LHCN-M2 (cell line): ENCODE results near the gene RNU6-9. TPM values are rescaled to one million over a fixed set of nuclear protein-coding genes. Genes with fewer than 3 reads are reported as not detected.
A peak's percentile ranks its signal among the peaks of the same experiment; 100 is the strongest.

Source experiments
- DNase-seq: peaks from one replicate; pipeline ENCODE4 v3.0.0-alpha.2; 2012; ENCODE audit warnings: low read depth
- total RNA-seq: library from RNA; depleted of rRNA; stranded (reverse); fragments of >200 nt; gene quantifications from 2 replicates; pipeline ENCODE4 v1.2.3, GENCODE V29; 2014

Gene RNU6-9
- total RNA-seq, 1 experiment from 2014 or later, result not detected

DNA sequence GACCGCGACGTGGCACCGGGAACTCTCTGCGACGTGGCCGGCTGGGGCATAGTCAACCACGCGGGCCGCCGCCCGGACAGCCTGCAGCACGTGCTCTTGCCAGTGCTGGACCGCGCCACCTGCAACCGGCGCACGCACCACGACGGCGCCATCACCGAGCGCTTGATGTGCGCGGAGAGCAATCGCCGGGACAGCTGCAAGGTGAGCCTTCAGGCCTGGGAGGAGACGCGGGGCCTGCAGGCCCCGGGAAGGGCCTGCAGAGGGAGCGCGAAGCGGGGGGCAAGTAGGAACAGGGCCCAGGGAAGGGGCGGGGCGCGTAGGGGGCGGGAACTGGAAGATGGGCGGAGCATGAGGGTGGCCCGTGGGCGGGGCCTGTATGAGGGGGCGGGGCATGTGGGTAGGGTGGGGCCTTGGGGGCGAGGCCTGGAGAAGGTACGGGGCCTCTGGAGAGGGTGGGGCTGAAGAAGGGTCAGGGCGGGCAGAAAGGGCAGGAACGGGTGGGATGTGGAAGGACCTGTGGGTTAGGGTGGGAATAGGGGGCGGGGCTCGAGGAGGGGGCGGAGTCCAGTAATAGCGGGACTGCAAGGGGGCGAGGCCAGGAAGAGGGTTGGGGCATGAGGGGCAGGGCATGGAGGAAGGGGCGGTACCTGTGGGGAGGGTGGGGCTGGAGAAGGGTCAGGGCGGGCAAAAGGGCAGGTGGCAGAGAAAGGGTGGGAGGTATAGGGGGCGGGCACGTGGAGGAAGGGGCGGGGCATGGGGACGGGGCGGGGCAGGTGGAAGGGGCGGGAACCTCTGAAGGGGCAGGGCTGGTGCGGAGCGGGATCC is 31.3 kb upstream of the RNU6-9 start:
- DNase-seq, result no peak

DNA sequence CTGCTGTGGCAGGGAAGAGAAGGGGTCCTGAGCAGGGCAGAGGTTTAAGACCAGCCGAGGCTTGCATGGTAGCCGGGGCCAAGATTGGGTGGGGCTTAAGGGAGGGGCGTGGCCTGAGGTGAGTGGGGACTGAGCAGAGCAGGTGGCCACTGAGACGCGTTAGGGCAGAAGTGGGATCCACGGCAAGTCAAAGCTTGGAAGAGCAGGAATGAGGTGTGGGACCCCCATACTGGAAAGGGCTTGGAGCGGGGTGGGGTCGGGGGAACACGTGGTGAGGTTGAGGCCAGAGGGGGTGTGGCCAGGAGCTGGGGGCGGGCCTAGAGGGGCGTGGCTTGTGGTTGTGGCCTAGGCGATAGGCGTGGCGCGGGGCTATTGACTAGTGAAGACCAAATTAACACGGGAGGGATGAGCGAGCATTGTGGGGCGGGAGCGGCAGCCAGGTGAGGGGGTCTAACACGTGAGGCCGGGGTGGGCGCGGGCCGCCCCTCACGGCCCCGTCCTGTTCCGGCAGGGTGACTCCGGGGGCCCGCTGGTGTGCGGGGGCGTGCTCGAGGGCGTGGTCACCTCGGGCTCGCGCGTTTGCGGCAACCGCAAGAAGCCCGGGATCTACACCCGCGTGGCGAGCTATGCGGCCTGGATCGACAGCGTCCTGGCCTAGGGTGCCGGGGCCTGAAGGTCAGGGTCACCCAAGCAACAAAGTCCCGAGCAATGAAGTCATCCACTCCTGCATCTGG is 30.5 kb upstream of the RNU6-9 start:
- no peak for DNase-seq

DNA sequence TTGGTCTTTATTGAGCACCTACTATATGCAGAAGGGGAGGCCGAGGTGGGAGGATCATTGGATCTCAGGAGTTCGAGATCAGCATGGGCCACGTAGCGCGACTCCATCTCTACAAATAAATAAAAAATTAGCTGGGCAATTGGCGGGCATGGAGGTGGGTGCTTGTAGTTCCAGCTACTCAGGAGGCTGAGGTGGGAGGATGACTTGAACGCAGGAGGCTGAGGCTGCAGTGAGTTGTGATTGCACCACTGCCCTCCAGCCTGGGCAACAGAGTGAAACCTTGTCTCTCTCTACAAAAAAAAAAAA is 30.0 kb upstream of the RNU6-9 start:
- DNase-seq, result no peak

DNA sequence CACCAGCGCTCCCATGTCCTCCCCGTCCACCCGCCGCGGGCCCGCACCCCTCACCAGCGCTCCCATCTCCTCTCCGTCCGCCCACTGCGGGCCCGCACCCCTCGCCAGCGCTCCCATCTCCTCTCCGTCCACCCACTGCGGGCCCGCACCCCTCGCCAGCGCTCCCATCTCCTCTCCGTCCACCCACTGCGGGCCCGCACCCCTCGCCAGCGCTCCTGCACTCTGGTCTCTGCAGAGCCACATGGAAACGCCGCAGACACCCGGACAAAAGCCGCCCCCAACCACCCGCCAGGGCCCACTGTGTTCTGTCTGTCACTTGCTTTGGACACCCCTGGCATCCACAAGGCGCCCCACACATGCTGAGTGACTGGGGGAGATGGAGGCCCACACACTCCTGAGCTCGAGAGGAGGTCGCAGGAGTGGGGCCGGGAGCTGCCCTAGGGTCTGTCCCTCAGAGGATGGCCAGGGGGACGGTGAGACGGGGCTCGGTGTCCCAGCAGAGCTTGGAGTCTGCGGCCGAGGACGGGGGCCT is 26.4 kb upstream of the RNU6-9 start:
- no peak for DNase-seq

DNA sequence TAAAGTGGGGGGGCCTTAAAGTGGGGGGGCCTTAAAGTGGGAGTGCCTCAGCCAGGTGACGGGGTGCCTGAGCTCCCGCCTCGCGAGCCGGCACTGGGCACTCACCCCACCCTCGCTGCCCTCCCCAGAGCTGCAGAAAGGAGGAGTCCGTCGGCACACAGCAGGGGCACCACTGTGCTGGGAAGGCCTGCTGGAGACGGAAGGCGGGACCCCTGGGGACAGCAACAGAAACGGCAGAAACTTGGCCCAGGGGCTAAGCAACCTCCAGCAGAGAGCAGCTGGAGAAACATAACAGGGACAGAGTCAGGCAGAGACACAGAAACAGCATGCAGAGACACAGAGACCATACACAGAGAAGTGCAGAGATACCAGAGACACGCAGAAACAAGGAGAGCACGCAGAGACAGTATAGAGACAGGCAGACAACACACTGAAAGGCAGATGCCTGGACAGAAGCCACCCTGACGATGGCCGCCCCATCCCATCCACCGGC is 25.9 kb upstream of the RNU6-9 start:
- DNase-seq, result no peak

DNA sequence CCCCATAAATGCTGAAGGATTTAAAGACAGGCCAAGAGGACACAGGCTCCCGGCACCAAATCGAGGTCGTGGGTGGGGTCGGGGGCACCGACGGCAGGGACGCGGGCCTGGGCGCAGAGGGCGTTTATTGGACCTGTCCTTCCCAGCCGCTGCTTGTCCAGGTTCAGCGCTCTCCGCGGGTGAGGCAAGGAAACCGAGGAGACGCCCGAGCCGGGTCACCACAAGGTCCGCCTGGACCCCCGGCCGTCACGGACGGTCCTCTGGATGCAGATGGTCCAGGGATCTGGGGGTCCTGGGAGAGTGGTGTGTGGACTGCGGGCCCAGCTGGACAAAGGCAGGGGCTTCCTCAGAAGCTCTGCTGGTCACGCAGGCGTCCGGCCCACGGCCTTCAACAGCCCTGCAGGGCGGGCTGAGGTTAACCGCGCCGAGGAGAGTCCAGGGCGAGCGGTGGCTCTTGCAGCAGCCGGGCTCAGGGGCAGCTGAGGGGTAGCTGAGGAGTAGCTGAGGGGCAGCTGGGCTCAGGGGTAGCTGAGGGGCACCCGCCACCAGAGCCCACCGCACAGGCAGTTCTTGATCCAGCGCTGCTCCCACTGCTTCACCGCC is 25.3 kb upstream of the RNU6-9 start:
- no peak for DNase-seq

DNA sequence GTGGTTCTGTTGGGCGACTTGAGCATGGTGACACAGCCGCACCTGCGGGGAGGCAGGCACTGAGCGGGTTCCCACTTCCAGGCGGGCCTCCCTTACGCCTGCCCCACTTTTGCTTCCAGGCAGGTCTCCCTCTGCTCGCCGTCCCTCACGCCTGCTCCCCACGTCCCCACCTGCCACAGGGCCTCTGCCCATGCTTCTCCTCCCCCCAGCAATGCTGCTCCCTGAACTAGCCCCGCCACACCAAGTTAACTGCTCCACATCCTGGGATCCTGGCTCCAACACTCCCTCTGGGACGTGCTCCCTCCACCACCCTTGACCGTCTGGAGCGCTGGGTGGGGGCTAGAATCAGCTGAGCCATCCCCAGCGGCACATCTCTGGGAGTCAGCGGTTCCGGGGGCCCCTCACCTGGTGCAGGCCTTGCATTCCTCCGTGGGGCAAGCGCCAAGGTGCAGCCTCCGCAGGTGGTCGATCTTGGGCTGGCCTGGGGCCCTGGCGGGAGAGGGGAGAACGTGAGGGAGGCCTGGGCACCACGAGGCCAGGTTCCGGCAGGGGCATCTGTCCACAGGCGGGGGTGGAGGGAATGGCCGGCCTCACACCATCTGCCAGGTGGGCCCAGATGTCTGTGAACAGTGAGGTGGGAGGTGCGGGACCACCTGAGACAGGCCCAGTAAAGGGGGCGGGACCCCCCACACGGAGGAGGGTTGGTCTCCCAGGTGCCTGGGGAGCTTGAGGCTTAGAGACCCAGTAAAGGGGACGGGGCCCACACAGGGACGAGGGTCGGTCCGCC is 24.6 kb upstream of the RNU6-9 start:
- no peak for DNase-seq

DNA sequence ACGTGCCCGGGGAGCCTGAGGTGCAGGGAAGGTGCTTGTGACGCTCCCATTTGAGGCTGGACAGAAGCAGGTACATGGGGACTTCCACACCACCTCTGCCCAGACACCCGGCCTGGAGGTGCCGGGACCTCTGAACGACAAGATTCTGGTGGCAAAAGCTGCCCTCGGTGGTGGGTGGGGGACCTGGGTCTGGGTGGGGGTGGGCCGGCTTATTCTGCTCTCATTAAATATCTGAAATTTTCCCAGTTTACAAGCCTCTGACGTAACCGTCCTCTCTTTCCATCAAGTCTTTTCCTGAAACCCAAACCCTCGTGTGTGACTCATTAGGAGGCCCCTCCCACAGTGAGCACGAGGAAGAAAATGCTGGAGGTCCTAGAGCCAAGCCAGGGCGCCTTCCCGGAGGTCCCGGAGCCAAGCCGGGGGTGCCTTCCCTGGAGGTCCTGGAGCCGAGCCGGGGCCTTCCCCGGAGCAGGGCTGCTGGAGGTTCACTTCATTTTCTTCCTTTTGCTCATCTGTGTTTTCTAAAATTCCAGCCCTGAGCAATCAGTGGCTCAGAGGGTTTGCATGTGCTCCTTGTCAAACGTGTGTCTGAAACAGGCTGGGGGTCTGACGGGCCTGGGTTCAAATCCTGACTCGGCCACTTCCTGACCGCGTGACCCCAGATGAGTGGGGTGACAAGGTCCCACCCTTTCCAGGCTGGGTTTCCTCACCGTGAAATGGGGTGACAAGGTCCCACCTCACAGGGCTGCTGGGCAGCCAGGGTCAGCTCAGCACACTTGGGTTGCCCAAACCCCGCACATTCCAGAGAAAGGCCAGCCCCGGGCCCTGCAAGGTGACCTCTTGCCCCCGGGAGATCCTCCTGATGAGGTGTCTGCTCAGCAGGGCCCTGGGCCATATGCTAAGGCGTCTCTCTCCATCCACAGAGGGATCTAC is 23.8 kb upstream of the RNU6-9 start:
- DNase-seq, result peak; percentile 85

DNA sequence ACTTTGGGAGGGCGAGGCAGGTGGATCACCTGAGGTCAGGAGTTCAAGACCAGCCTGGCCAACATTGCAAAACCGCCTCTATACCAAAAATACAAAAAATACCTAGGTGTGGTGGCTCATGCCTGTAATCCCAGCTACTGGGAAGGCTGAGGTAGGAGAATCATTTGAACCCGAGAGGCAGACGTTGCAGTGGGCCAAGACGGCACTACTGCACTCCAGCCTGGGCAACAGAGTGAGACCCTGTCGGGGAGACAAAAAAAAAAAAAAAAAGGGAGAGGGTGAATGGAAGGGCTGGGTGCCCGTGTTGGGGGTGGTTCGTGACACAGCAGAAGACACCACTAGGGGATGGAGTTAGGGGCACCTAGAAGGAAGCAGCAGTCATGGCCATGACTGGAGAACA is 23.0 kb upstream of the RNU6-9 start:
- no peak for DNase-seq

DNA sequence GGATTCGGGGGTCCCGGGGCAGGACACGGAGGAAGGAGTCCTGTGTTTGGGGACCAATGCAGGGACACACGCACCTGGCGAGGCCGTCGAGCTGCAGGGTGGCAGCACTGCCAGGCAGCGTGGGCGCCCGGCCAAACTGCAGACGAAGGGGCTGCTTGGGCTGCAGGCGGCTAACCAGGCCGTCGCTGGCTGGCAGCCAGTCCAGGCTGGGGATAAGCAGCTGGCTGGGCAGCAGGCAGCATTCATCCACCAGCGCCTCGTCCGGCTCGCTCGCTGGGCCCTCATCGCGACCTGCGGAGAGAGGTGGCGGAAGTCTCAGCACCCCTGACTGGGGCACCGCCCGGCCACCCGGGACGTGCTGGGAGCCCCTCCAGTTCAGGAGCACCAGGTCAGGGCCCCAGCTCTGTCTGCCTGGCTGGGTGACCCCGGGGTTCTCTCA is 22.3 kb upstream of the RNU6-9 start:
- no peak for DNase-seq

DNA sequence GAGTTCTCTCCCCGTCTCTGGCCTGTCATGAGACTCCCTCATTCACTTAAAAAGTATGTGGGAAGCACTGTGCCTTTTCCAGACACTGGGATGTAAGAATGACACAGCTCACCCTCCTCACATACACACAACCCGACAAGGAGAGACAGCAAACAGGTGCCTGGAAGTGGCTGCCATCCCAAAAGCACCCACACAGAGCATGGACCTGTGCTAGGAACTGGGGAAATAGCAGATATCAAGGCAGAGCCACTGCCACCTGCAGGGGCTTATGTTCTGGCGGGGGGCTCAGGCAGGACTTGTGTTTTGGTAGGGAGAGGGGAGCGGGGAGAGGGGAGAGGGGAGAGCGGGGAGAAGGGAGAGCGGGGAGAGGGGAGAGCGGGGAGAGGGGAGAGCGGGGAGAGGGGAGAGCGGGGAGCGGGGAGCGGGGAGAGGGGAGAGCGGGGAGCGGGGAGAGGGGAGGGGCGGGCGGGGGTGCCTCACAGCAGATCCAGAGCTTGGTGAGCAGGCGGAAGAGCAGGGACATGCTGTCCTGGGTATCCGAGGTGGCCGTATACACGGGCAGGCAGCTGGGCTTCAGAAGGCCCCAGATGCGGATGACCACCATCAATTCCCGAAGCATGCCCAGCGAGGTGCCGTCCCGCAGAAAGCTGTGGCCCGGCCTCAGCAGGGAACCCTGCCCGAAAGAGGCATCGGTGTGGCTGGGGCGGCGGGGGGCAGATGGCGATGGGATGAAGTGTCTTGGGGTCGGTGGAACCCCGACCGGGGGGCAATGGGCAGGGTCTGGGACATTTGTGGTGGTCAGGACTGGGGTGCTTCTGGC is 21.6 kb upstream of the RNU6-9 start:
- DNase-seq, result no peak

DNA sequence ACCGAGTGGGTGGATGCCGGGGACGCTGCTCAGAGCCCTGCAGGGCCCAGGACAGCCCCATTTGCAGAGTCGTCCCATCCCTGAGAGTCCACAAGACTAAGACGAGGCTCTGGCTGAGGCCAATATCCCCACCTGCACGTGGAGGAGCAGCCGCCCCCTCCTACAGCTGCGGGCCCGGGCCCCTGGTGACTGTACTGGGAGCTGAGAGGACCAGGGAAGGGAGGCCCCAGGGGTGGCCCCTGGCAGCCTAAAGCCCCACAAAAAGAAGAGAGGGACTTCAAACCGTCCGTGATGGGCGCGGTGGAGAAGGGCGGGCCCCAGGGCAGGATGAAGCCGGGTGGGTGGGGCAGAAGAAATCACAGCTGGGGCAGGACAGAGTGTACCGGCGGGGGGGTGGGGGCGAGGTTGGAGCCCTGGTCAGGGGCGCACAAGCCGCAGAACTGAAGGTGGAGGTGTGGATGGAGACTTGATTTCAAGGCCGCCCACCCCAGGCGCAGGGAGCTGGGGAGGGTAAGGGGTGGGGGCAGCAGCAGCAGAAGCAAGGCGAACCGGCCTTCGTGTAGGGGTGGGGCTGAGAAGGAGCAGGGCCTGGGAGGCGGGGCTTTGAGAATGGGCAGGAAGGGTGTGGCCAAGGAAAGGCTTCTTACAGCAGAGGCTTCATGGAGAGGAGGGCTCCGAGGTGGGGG is 20.9 kb upstream of the RNU6-9 start:
- DNase-seq, result no peak

DNA sequence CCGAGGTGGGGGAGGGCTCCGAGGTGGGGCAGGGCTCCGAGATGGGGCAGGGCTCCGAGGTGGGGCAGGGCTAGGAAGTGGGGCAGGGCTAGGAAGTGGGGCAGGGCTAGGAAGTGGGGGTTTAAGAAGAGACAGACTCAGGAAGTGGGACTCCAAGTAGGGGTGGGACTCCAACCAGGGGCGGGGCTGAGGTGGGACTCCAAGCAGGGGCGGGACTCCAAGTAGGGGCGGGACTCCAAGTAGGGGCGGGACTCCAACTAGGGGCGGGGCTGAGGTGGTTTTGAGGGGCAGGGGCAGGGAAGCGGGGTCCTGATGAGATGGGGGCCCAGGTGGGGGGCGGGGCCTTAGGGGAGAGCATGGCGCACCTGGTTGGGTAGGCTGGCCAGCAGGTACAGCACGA is 20.2 kb upstream of the RNU6-9 start:
- DNase-seq, result no peak

DNA sequence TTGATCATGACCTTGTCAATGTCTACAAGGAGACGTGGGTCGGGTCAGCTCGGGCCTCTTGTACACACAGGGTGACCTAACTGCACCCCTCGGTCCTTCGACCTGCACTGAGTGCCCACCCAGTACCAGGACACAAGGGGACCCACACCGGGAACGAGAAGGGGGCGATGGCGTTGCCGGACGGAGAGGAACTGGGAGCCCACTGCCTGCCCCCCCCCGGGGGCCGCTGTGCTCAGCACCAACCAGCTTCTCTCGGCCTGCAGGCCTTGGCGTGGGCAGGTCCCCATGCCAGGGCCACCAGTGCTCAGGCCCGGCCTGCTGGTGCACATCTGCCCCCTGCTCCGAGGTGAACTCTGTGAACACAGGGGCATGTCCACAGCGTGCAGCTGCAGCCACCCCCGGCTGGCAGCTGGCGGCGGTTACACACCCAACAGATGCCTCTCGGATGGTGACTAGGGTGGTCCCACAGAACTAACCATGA is 19.7 kb upstream of the RNU6-9 start:
- DNase-seq, result no peak

DNA sequence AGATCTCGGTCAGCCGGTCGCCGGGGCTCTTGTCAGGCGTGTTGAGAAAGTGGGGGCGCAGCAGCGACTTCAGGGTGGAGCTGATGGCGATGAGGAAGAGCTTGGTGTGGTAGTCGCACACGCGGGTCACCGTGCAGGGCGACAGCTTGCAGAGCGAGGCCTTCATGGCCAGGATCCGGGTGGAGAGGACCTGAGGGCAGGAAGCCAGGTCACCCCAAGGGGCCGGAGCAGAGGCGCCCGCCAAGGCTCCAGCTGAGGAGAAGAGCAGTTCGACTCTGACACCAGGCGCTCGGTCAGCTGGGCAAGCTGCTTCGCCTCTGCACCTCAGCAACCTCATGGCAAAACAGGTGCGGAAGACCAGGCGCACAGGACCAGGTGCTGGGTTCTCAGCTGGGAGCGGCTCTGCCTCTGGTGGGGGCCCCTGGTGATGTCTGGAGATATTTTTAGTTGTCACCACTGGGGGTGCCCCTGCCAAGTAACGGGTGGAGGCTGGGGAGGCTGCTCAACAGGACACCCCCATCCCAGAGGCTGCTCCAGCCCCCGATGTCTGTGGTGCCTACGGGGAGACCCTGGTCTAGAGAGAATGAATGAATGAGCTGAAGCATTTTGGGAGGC is 17.9 kb upstream of the RNU6-9 start:
- DNase-seq, result no peak

DNA sequence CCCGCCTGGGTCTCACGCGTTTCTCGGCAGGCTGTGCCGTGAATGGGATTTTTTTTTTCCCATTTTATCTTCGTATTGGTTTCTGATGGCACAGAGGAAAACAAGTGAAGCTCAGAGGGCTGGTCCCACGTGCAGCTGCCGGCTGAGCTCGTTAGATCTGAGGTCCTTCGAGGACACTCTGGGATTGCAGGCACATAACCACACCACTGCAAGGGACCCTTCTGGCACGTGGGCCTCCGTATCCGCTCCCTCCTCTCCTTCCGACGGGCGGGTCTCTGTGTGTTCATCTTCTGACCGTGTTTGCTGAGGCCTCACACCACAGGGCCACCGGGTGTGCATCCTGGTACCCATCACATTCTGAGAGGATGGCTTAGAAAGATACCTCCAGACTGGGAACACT is 17.2 kb upstream of the RNU6-9 start:
- no peak for DNase-seq

DNA sequence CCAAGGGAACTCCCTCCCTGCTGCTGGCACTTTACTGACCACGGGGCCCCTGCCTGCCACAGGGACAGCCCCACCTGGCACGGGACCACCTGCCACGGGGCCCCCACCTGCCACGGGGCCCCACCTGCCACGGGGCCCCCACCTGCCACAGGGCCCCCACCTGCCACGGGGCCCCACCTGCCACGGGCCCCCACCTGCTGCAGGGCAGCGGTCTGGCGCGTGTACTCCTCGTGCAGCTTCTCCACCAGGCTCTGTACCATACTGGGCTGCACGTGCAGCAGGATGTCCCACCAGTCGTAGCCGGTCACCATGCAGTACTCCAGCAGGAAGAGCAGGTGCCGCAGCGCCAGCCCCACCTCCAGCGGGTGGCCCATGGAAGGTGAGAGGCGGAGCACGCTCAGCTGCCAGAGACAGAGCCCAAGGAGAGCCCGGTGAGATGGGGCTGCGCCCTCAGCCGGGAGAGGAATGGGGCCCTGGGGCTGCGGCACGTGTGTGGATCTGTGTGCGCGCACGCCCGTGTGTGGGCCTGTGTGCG is 16.4 kb upstream of the RNU6-9 start:
- DNase-seq, result no peak
